Calu3 (cell line): ENCODE measurements around the gene SNX8. TPM values are rescaled to one million over a fixed set of nuclear protein-coding genes. Genes with fewer than 3 reads are reported as not detected.

ENCODE experiments used
- BruUV-seq: library from RNA; stranded (reverse); fragments of 400-500 nt; replicated peaks from 2 replicates; lab custom pipeline; 2021; lab: Mats Ljungman, UMichigan
- CTCF ChIA-PET: fragments of 300-600 bp; sonication (Branson Sonifier 250); formaldehyde crosslinking; loops from one replicate; lab custom pipeline; 2022; ENCODE audit warnings: antibody characterized with exemption; lab: Charles Lee
- DNase-seq: peaks from one replicate; pipeline ENCODE4 v3.0.0; 2022
- H3K27ac Mint-ChIP-seq: one replicate; pipeline ENCODE4 v1.8.0; 2022; ENCODE audit warnings: mixed read lengths; ENCODE audit not compliant: unreplicated experiment
- H3K27me3 Mint-ChIP-seq: one replicate; pipeline ENCODE4 v1.8.0; 2022; ENCODE audit warnings: mixed read lengths; ENCODE audit not compliant: unreplicated experiment
- H3K36me3 Mint-ChIP-seq: one replicate; pipeline ENCODE4 v1.8.0; 2022; ENCODE audit warnings: mild to moderate bottlenecking, moderate library complexity, mixed read lengths; ENCODE audit not compliant: insufficient read depth, unreplicated experiment
- H3K4me1 Mint-ChIP-seq: one replicate; pipeline ENCODE4 v1.8.0; 2022; ENCODE audit warnings: mild to moderate bottlenecking, low read depth, mixed read lengths; ENCODE audit not compliant: unreplicated experiment
- H3K4me3 Mint-ChIP-seq: one replicate; pipeline ENCODE4 v1.8.0; 2022; ENCODE audit warnings: mild to moderate bottlenecking, low read depth, moderate library complexity, mixed read lengths; ENCODE audit not compliant: unreplicated experiment
- H3K9me3 Mint-ChIP-seq: one replicate; pipeline ENCODE4 v1.8.0; 2022; ENCODE audit warnings: low read depth, mixed read lengths; ENCODE audit not compliant: unreplicated experiment
- intact Hi-C: fragments of 100-400 bp; cut with micrococcal nuclease; formaldehyde crosslinking; loops from one replicate; pipeline ENCODE4 v1.10.0; 2022; ENCODE audit not compliant: unreplicated experiment
- microRNA-seq: library from miRNA; unstranded; fragments of <30 nt; microRNA quantifications from one replicate; pipeline ENCODE4 v1.2.0, GENCODE V29; 2022
- total RNA-seq: library from RNA; stranded (reverse); gene quantifications from 2 replicates; pipeline ENCODE4 v1.2.3, GENCODE V29; 2022
- TF ChIP-seq, protein P1 (sequence below): fragments of 200-600 bp; IDR thresholded peaks from one replicate; pipeline ENCODE4 v1.8.0; 2022; ENCODE audit warnings: antibody characterized with exemption; ENCODE audit not compliant: unreplicated experiment

Gene SNX8
- total RNA-seq, 1 experiment from 2014 or later, result 57.0 TPM

GRCh38 chr7:2203766-2204300 lies 110.4 kb downstream of the SNX8 start:
- H3K9me3 Mint-ChIP-seq, result no peaks in the 10 kb centered on the region
- TF ChIP-seq, protein P1, sequence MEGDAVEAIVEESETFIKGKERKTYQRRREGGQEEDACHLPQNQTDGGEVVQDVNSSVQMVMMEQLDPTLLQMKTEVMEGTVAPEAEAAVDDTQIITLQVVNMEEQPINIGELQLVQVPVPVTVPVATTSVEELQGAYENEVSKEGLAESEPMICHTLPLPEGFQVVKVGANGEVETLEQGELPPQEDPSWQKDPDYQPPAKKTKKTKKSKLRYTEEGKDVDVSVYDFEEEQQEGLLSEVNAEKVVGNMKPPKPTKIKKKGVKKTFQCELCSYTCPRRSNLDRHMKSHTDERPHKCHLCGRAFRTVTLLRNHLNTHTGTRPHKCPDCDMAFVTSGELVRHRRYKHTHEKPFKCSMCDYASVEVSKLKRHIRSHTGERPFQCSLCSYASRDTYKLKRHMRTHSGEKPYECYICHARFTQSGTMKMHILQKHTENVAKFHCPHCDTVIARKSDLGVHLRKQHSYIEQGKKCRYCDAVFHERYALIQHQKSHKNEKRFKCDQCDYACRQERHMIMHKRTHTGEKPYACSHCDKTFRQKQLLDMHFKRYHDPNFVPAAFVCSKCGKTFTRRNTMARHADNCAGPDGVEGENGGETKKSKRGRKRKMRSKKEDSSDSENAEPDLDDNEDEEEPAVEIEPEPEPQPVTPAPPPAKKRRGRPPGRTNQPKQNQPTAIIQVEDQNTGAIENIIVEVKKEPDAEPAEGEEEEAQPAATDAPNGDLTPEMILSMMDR, result no peak
- H3K4me3 Mint-ChIP-seq, result no peak overlapping the region
- no peaks in the 10 kb centered on the region for H3K4me1 Mint-ChIP-seq
- no peaks in the 10 kb centered on the region for H3K27me3 Mint-ChIP-seq
- CTCF ChIA-PET, result no interaction called here
- no peak overlapping the region for H3K27ac Mint-ChIP-seq
- DNase-seq, result no peak
- intact Hi-C loops, result no loop called here
- no TSS peak for BruUV-seq
- H3K36me3 Mint-ChIP-seq, result peaks cover 21% of the 10 kb centered on the region

DNA sequence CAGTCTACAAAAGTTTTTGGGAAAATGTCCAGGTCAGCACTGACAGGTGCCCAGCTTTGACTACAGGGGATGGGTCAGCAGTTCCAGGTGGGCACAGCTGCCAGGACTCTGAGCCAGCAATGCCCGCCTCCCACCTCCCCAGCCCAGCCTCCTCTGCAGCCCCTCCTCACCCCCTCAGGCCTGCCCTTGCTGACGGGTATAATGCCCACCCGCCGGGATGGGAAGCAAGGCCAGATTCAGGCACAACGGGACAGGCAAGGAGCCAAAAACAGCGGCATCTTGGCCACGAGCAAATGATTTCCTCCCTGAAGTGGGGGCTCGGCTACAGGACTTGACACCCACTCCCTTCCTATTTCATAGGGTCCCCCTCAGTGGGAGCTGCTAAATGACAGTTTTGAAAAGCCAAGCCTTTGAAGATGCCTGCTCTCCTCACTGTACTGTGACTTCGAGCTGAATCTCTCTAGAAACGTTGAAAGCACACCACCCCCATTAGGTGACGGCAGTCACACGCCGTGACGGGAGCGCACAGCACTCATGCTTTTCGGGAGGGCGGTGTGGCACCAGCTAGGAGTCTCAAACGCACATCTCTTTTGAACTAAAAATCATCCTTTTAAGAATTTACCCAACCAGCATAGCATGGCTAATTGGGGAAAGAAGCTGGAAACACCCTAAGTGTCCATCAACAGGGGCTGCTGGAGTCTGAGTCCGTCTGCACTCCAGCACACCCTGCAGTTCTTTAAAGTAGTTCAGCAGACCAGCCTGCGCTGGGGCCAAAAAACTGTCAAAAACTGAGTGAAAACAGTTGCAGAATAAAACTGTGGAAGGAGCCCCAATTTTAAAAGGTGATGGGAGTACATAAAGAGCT lies 111.1 kb downstream of the SNX8 start:
- Mint-ChIP-seq H3K4me3 (no peak overlapping the region), H3K9me3 (no peaks in the 10 kb centered on the region), H3K27ac (no peak overlapping the region), H3K4me1 (no peaks in the 10 kb centered on the region), H3K36me3 (peaks cover 27% of the 10 kb centered on the region), H3K27me3 (no peaks in the 10 kb centered on the region)
- BruUV-seq, result no TSS peak
- CTCF ChIA-PET, result no interaction called here
- no peak for DNase-seq
- TF ChIP-seq, protein P1, result no peak
- intact Hi-C loops, result no loop called here

DNA sequence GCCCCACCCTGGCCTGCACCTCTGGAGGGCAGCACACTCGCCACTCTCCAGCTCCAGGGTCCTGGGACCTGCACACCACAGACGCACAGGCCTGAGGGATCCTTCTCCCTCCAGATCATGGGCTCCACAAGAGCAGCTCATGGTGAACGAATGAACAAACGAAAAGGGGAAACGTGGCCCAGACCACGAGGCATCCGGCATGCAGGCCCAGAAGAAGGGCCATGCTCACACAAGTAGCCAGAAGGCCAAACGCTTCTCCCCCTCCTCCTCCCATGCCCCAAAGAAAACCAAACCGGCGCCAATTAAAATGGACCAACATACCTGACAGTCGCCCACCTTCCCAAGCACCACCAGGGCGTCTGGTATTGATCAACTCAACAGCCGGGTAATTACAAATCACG lies 111.9 kb downstream of the SNX8 start:
- Mint-ChIP-seq H3K9me3 (no peaks in the 10 kb centered on the region), H3K4me3 (no peak overlapping the region), H3K36me3 (peaks cover 30% of the 10 kb centered on the region), H3K4me1 (no peaks in the 10 kb centered on the region), H3K27me3 (no peaks in the 10 kb centered on the region), H3K27ac (no peak overlapping the region)
- CTCF ChIA-PET, result no interaction called here
- no peak for DNase-seq
- TF ChIP-seq, protein P1, result no peak
- no TSS peak for BruUV-seq
- intact Hi-C loops, result no loop called here

Small RNA genes lying within 50 kb of the gene (microRNA-seq; reads per million reads assigned to microRNA genes)
- gene MIR6836, result not detected

Other genes with a start within 250 kb of the SNX8 start
- gene MAD1L1, start 81.5 kb downstream of the SNX8 start, total RNA-seq, result 85.2 and 86.0 TPM in 2 replicates
- 60.1 and 64.3 TPM in 2 replicates for gene MRM2, start 72.2 kb downstream of the SNX8 start, total RNA-seq
- 52.2 and 65.6 TPM in 2 replicates for gene NUDT1, start 72.2 kb downstream of the SNX8 start, total RNA-seq
- gene EIF3B, start 40.4 kb upstream of the SNX8 start, total RNA-seq, result 333 and 347 TPM in 2 replicates
- gene CHST12, start 89.2 kb upstream of the SNX8 start, total RNA-seq, result 19.9 and 21.2 TPM in 2 replicates
- gene GRIFIN, start 162.0 kb upstream of the SNX8 start, total RNA-seq, result not detected in 2 replicates
- 46.8 and 59.1 TPM in 2 replicates for gene LFNG, start 205.3 kb upstream of the SNX8 start, total RNA-seq
- gene BRAT1, start 241.1 kb upstream of the SNX8 start, total RNA-seq, result 56.2 and 59.6 TPM in 2 replicates
- 94.8 and 96.4 TPM in 2 replicates for gene IQCE, start 244.5 kb upstream of the SNX8 start, total RNA-seq